ENCODE measurements around the gene IP6K2. TPM values are rescaled to one million over a fixed set of nuclear protein-coding genes. Genes with fewer than 3 reads are reported as not detected.

Gene IP6K2
- total RNA-seq, 1 experiment from 2014 or later = 117 TPM

DNA sequence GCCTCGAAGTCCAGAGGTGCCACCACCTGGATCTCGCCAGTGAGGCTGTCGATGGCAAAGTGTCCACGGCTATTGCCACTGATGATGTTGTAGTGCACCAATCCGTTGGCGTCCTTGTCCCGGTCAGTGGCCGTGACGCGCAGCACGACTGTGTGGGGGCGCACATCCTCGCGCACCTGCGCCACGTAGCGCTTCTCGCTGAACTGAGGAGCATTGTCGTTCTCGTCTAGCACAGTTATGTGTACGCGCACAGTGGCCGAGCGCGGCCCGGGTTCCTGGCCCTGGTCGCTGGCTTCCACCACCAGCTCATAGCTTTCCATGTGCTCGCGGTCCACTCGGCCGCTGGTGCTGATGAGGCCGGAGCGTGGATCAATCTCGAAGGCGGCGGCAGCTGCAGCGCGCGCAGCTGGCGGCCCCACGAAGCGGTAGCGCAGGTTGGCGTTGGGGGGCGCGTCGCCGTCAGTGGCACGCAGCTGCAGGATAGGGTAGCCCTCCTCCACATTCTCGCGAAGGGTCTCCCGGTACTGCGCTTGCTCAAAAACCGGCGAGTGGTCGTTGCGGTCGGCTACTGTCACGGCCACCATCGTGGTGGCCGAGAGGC lies 56.1 kb downstream of the IP6K2 start:
- intact Hi-C loops (cut with micrococcal nuclease) = loop anchor here (5.0 kb wide), 1 partner anchor 194 kb away; a partner anchor contains a TSS

DNA sequence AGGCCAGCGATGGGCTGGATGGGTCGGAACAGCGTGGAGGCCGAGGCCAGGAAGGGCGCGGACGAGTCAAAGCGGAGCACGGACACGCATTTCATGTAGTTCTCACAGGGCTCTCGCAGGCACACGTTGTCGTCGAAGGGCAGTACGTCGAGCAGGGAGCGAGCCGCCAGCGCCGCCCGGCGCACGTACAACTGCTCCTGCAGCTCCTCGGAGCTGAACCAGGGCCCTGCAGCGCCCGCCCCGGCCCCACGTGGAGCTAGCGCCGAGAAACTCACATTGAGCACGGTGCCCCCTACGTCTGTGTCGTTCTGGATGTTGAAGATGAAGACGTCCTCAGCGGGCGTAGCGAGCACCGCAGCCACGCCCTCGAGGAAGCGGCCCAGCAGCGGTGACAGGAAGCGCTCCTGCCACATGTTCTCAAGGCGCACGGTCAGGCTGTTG lies 60.2 kb downstream of the IP6K2 start:
- no peaks in the 10 kb centered on the region for H3K9me3 Mint-ChIP-seq (ENCODE audit: unreplicated experiment)
- CTCF ChIA-PET = no interaction called here
- H3K27ac Mint-ChIP-seq (ENCODE audit: low read depth, unreplicated experiment) = no peak overlapping the region
- POLR2A ChIA-PET = no interaction called here
- TF ChIP-seq, protein P1, sequence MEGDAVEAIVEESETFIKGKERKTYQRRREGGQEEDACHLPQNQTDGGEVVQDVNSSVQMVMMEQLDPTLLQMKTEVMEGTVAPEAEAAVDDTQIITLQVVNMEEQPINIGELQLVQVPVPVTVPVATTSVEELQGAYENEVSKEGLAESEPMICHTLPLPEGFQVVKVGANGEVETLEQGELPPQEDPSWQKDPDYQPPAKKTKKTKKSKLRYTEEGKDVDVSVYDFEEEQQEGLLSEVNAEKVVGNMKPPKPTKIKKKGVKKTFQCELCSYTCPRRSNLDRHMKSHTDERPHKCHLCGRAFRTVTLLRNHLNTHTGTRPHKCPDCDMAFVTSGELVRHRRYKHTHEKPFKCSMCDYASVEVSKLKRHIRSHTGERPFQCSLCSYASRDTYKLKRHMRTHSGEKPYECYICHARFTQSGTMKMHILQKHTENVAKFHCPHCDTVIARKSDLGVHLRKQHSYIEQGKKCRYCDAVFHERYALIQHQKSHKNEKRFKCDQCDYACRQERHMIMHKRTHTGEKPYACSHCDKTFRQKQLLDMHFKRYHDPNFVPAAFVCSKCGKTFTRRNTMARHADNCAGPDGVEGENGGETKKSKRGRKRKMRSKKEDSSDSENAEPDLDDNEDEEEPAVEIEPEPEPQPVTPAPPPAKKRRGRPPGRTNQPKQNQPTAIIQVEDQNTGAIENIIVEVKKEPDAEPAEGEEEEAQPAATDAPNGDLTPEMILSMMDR (IDR thresholded peaks at IDR 0.05; ENCODE audit: unreplicated experiment) = no peak
- no peaks in the 10 kb centered on the region for H3K4me1 Mint-ChIP-seq (ENCODE audit: insufficient read depth, unreplicated experiment)
- intact Hi-C loops (cut with micrococcal nuclease) = no loop called here
- no peak for DNase-seq (ENCODE audit: unreplicated experiment)
- BruUV-seq (replicated peaks) = no TSS peak
- no peak overlapping the region for H3K4me3 Mint-ChIP-seq (ENCODE audit: unreplicated experiment)
- H3K36me3 Mint-ChIP-seq (ENCODE audit: insufficient read depth, unreplicated experiment) = peaks cover 22% of the 10 kb centered on the region
- H3K27me3 Mint-ChIP-seq (ENCODE audit: insufficient read depth, unreplicated experiment) = no peaks in the 10 kb centered on the region

More for the DNA sequence above, 56.1 kb downstream of the IP6K2 start:
- H3K27me3 Mint-ChIP-seq (ENCODE audit: insufficient read depth, unreplicated experiment) = no peaks in the 10 kb centered on the region
- H3K27ac Mint-ChIP-seq (ENCODE audit: low read depth, unreplicated experiment) = no peak overlapping the region
- H3K4me3 Mint-ChIP-seq (ENCODE audit: unreplicated experiment) = no peak overlapping the region
- ChIA-PET CTCF (no interaction called here), POLR2A (interaction anchor here (5.0 to 5.1 kb wide), 2 partner anchors 26 to 62 kb away, joined by 50 to 88 read pairs; partner anchors contain the start of gene SLC26A6)
- H3K4me1 Mint-ChIP-seq (ENCODE audit: insufficient read depth, unreplicated experiment) = peaks cover 6% of the 10 kb centered on the region
- H3K36me3 Mint-ChIP-seq (ENCODE audit: insufficient read depth, unreplicated experiment) = peaks cover 44% of the 10 kb centered on the region
- TF ChIP-seq, protein P1 (IDR thresholded peaks at IDR 0.05; ENCODE audit: unreplicated experiment) = no peak
- no peaks in the 10 kb centered on the region for H3K9me3 Mint-ChIP-seq (ENCODE audit: unreplicated experiment)
- no peak for DNase-seq (ENCODE audit: unreplicated experiment)
- no TSS peak for BruUV-seq (replicated peaks)

DNA sequence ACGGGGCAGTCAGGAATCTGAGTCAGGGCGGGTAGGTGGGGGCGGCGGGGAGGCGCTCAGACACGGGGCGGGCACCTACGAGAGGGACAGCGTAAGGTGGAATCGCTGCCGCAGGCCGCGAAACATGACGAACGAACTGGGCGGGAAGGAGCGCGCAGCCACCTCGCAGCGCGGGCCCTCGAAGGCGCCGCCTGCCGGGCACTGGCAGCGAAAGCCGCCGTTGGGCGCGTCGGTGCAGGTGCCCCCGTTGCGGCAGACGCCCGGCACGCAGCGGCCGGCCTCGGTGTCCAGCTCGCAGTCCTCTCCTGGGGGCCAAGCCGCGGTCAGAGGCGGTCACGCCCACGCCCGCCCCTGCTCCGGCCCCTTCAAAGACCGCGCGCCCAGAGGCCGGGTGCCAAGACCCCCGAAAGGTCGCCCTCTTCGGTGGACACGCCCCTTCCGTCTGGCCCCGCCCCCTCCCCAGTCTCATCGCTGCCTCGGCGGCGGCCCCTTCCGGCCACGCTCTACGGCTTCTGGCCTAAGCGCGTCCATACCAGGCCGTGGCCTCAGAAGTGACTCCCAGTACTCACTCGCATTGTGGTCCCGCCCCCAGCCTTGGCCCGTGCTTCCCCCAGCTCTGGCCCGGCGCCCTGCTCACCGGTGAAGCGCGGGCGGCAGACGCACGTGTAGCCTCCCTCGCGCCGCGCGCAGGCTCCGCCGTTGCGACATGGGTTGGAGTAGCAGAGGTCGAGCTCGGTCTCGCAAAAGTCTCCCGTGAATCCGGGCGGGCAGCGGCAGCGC lies 60.8 kb downstream of the IP6K2 start:
- CTCF ChIA-PET = no interaction called here
- no peak for DNase-seq (ENCODE audit: unreplicated experiment)
- TF ChIP-seq, protein P1 (IDR thresholded peaks at IDR 0.05; ENCODE audit: unreplicated experiment) = no peak
- Mint-ChIP-seq H3K9me3 (ENCODE audit: unreplicated experiment) (no peaks in the 10 kb centered on the region), H3K27me3 (ENCODE audit: insufficient read depth, unreplicated experiment) (no peaks in the 10 kb centered on the region), H3K36me3 (ENCODE audit: insufficient read depth, unreplicated experiment) (peaks cover 22% of the 10 kb centered on the region), H3K4me3 (ENCODE audit: unreplicated experiment) (no peak overlapping the region), H3K4me1 (ENCODE audit: insufficient read depth, unreplicated experiment) (no peaks in the 10 kb centered on the region), H3K27ac (ENCODE audit: low read depth, unreplicated experiment) (no peak overlapping the region)
- intact Hi-C loops (cut with micrococcal nuclease) = no loop called here
- BruUV-seq (replicated peaks) = no TSS peak
- POLR2A ChIA-PET = no interaction called here

DNA sequence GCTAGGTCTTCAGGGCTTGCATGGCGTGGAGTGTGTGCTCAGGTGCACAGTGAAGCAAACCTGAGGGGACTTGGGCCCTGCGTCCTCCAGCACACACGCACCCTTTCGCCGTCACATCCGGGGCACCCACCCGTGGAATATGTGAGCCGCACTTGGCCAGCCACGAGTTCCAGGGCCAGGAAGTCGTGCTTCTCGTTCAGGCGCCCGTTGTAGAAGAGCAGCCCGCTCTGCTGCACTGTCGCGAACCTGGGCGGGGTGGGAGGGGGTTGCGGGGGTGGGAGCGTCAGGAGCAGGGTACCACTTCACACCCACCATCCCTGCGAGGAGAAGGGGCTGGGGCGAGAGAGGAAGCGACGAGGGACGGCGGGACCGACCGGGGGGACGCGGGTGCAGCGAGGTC lies 61.4 kb downstream of the IP6K2 start:
- Mint-ChIP-seq H3K4me3 (ENCODE audit: unreplicated experiment) (no peak overlapping the region), H3K4me1 (ENCODE audit: insufficient read depth, unreplicated experiment) (peaks cover 5% of the 10 kb centered on the region)
- CTCF ChIA-PET = interaction anchor here (0.6 kb wide), 1 partner anchor 658 kb away, joined by 3 read pairs; no protein-coding TSS in a partner anchor

More for the DNA sequence above, 61.4 kb downstream of the IP6K2 start:
- no peaks in the 10 kb centered on the region for H3K27me3 Mint-ChIP-seq (ENCODE audit: insufficient read depth, unreplicated experiment)
- no peaks in the 10 kb centered on the region for H3K9me3 Mint-ChIP-seq (ENCODE audit: unreplicated experiment)
- H3K27ac Mint-ChIP-seq (ENCODE audit: low read depth, unreplicated experiment) = no peak overlapping the region
- TF ChIP-seq, protein P1 (IDR thresholded peaks at IDR 0.05; ENCODE audit: unreplicated experiment) = no peak
- DNase-seq (ENCODE audit: unreplicated experiment) = no peak
- intact Hi-C loops (cut with micrococcal nuclease) = no loop called here
- POLR2A ChIA-PET = no interaction called here
- peaks cover 17% of the 10 kb centered on the region for H3K36me3 Mint-ChIP-seq (ENCODE audit: insufficient read depth, unreplicated experiment)
- BruUV-seq (replicated peaks) = no TSS peak
